ENCODE data around the gene TMEM234.

TMEM234 gene

GRCh38 chr1:32256473-32257226, 34.5 kb upstream of the TMEM234 start:
- no peak for DNase-seq (ENCODE audit: low read depth)
- H3K4me3 ChIP-seq (ENCODE audit: low read depth, low read length) = no peak overlapping the region
- TF ChIP-seq CTCF (conservative IDR thresholded peaks at IDR 0.05; ENCODE audit: low read depth, low read length) = no peak

- DNase-seq (ENCODE audit: low read depth) = no peak
- no peak for TF ChIP-seq CTCF (conservative IDR thresholded peaks at IDR 0.05; ENCODE audit: low read depth, low read length)
- no peak overlapping the region for H3K4me3 ChIP-seq (ENCODE audit: low read depth, low read length)
These were observed 33.2 kb upstream of the TMEM234 start for GRCh38 chr1:32255072-32256071.

GRCh38 chr1:32250893-32251716, 29.0 kb upstream of the TMEM234 start, which contains the start of gene LCK:
Gene LCK (plus strand): TSS chr1:32251265. CDS start chr1:32274330, 23,065 bp downstream.
- H3K4me3 ChIP-seq (ENCODE audit: low read depth, low read length) = no peak within 1 kb of the TSS
- no peak for DNase-seq (ENCODE audit: low read depth)
- TF ChIP-seq CTCF (conservative IDR thresholded peaks at IDR 0.05; ENCODE audit: low read depth, low read length) = no peak

- no peak for TF ChIP-seq CTCF (conservative IDR thresholded peaks at IDR 0.05; ENCODE audit: low read depth, low read length)
- no peak overlapping the region for H3K4me3 ChIP-seq (ENCODE audit: low read depth, low read length)
- peak; percentile 45 for DNase-seq (ENCODE audit: low read depth)
These were observed 27.8 kb upstream of the TMEM234 start for GRCh38 chr1:32249831-32250525.

GRCh38 chr1:32247983-32248889, 26.1 kb upstream of the TMEM234 start:
- peak; percentile 74 for TF ChIP-seq CTCF (conservative IDR thresholded peaks at IDR 0.05; ENCODE audit: low read depth, low read length)
- H3K4me3 ChIP-seq (ENCODE audit: low read depth, low read length) = no peak overlapping the region
- DNase-seq (ENCODE audit: low read depth) = peak; percentile 77
